Transverse colon (tissue), 4 donors: ENCODE measurements around the gene FKTN.
"Not testable (repeated sequence)": the region's sequence is repeated elsewhere in the genome, so short reads cannot be mapped to it uniquely, and the experiment has no call there.

Experiments
- EP300 ChIP-seq: sonication (generic); formaldehyde crosslinking; IDR thresholded peaks from one replicate; pipeline ENCODE4 v1.6.1; 2017; ENCODE audit warnings: antibody characterized with exemption, low read depth
- POLR2A ChIP-seq: fragments of 450-650 bp; IDR thresholded peaks from one replicate; pipeline ENCODE4 v1.6.1; 2016; ENCODE audit warnings: antibody characterized with exemption, mild to moderate bottlenecking, moderate library complexity
- POLR2AphosphoS5 ChIP-seq, 3 donors: sonication (generic); formaldehyde crosslinking; IDR thresholded peaks; one replicate each; pipeline ENCODE4 v1.6.1; 2016; ENCODE audit warnings: antibody characterized with exemption in 3 of 3
- TF ChIP-seq, protein P1 (sequence below), 5 experiments: fragments of 200-600 bp in 3 of 5; fragments of 450-650 bp in 2 of 5; sonication (generic) in 3 of 5; IDR thresholded peaks; 1 replicate in 2 of 5; 2 replicates in 3 of 5; pipeline ENCODE4 v1.5.1; 2016 to 2017; ENCODE audit warnings: antibody characterized with exemption in 5 of 5, inconsistent platforms in 3 of 5, mild to moderate bottlenecking in 2 of 5, moderate library complexity in 1 of 5

DNA sequence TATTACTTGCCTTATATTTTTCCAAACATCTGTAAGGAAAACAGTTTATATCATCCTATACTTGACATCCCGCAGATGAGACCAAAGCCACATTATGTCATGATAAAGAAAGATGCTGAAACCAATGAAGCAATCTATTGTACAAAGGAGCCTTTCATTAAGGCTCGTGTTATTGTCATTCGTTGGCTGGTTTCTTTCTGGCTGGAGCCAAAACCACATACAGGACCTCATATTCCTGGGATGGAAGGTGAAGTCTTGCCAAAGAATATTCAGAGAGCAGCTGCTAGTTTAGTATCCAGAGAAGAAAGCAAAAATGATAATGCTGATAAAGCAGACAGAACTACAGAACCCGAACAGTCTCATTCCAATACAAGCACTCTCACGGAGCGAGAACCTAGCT lies 36.9 kb upstream of the FKTN start:
- TF ChIP-seq, protein P1, sequence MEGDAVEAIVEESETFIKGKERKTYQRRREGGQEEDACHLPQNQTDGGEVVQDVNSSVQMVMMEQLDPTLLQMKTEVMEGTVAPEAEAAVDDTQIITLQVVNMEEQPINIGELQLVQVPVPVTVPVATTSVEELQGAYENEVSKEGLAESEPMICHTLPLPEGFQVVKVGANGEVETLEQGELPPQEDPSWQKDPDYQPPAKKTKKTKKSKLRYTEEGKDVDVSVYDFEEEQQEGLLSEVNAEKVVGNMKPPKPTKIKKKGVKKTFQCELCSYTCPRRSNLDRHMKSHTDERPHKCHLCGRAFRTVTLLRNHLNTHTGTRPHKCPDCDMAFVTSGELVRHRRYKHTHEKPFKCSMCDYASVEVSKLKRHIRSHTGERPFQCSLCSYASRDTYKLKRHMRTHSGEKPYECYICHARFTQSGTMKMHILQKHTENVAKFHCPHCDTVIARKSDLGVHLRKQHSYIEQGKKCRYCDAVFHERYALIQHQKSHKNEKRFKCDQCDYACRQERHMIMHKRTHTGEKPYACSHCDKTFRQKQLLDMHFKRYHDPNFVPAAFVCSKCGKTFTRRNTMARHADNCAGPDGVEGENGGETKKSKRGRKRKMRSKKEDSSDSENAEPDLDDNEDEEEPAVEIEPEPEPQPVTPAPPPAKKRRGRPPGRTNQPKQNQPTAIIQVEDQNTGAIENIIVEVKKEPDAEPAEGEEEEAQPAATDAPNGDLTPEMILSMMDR (IDR thresholded peaks at IDR 0.05), result not testable (repeated sequence)
- TF ChIP-seq POLR2AphosphoS5 (IDR thresholded peaks at IDR 0.05); POLR2A; EP300: not testable (repeated sequence)
